Mesenchymal stem cell (in vitro differentiated cells and primary cell): ENCODE measurements around the gene EGLN3.

Source experiments
- DNase-seq: peaks from one replicate; pipeline ENCODE4 v3.0.0-alpha.2; 2013
- H2AFZ ChIP-seq: one replicate; pipeline ENCODE4 v1.6.1; 2013; ENCODE audit warnings: low read depth, mild to moderate bottlenecking, control low read depth, inconsistent platforms, low read length, moderate library complexity
- H2AK5ac ChIP-seq: 2 replicates; pipeline ENCODE4 v1.6.1; 2013; ENCODE audit warnings: low read length, moderate library complexity, mild to moderate bottlenecking, inconsistent platforms; ENCODE audit not compliant: severe bottlenecking
- H2BK120ac ChIP-seq: one replicate; pipeline ENCODE4 v1.6.1; 2013; ENCODE audit warnings: low read depth, mild to moderate bottlenecking, inconsistent platforms, low read length, moderate library complexity
- H2BK12ac ChIP-seq, 2 experiments: one replicate each; pipeline ENCODE4 v1.6.1; 2013; ENCODE audit warnings: inconsistent platforms in 2 of 2, low read length in 2 of 2, mild to moderate bottlenecking in 2 of 2, moderate library complexity in 2 of 2, control low read depth in 1 of 2
- H2BK15ac ChIP-seq: one replicate; pipeline ENCODE4 v1.6.1; 2013; ENCODE audit warnings: mild to moderate bottlenecking, low read depth, inconsistent platforms; ENCODE audit not compliant: poor library complexity, severe bottlenecking
- H2BK5ac ChIP-seq: 2 replicates; pipeline ENCODE4 v1.6.1; 2013; ENCODE audit warnings: low read depth, mild to moderate bottlenecking, low read length, control low read depth, inconsistent platforms; ENCODE audit not compliant: poor library complexity, severe bottlenecking
- H3K14ac ChIP-seq, 2 experiments: one replicate each; pipeline ENCODE4 v1.6.1; 2013; ENCODE audit warnings: inconsistent platforms in 2 of 2, low read length in 2 of 2, control low read depth in 1 of 2, mild to moderate bottlenecking in 1 of 2, moderate library complexity in 1 of 2
- H3K18ac ChIP-seq, 2 experiments: one replicate each; pipeline ENCODE4 v1.6.1; 2013; ENCODE audit warnings: inconsistent platforms in 2 of 2, low read length in 2 of 2, control low read depth in 1 of 2, low read depth in 1 of 2, mild to moderate bottlenecking in 1 of 2
- H3K23ac ChIP-seq, 2 experiments: one replicate each; pipeline ENCODE4 v1.6.1; 2013; ENCODE audit warnings: inconsistent platforms in 2 of 2, low read length in 2 of 2, mild to moderate bottlenecking in 2 of 2, moderate library complexity in 2 of 2, control low read depth in 1 of 2
- H3K27ac ChIP-seq: 2 replicates; pipeline ENCODE4 v1.5.1; 2013; ENCODE audit warnings: mild to moderate bottlenecking, moderate library complexity, low read length, control low read depth, inconsistent platforms; ENCODE audit not compliant: poor library complexity, severe bottlenecking
- H3K27me3 ChIP-seq, 2 experiments: 2 replicates each; pipeline versions ENCODE4 v1.6.1 to v1.7.0; 2013; ENCODE audit warnings: low read length in 2 of 2, mild to moderate bottlenecking in 2 of 2, moderate library complexity in 2 of 2, control low read depth in 1 of 2, inconsistent platforms in 1 of 2; ENCODE audit not compliant: control insufficient read depth in 1 of 2, insufficient read depth in 1 of 2
- H3K36me3 ChIP-seq, 2 experiments: 2 replicates each; pipeline versions ENCODE4 v1.6.1 to v1.7.0; 2013; ENCODE audit warnings: low read length in 2 of 2, control low read depth in 1 of 2, inconsistent platforms in 1 of 2, low read depth in 1 of 2, mild to moderate bottlenecking in 1 of 2; ENCODE audit not compliant: insufficient read depth in 2 of 2, control insufficient read depth in 1 of 2
- H3K4ac ChIP-seq, 2 experiments: one replicate each; pipeline ENCODE4 v1.6.1; 2013; ENCODE audit warnings: inconsistent platforms in 2 of 2, low read length in 2 of 2, mild to moderate bottlenecking in 2 of 2, moderate library complexity in 2 of 2, control low read depth in 1 of 2, low read depth in 1 of 2
- H3K4me1 ChIP-seq: 2 replicates; pipeline ENCODE4 v1.6.1; 2013; ENCODE audit warnings: low read depth, low read length, control low read depth; ENCODE audit not compliant: control insufficient read depth, insufficient read depth
- H3K4me2 ChIP-seq: 2 replicates; pipeline ENCODE4 v1.6.1; 2013; ENCODE audit warnings: low read length, mild to moderate bottlenecking, inconsistent platforms; ENCODE audit not compliant: poor library complexity, severe bottlenecking
- H3K4me3 ChIP-seq, 2 experiments: 2 replicates each; pipeline versions ENCODE4 v1.5.1 to v1.7.0; 2013; ENCODE audit warnings: low read length in 2 of 2, mild to moderate bottlenecking in 2 of 2, control low read depth in 1 of 2, low read depth in 1 of 2; ENCODE audit not compliant: insufficient read depth in 1 of 2
- H3K79me1 ChIP-seq: replicated peaks from 2 replicates; pipeline ENCODE4 v1.6.1; 2013; ENCODE audit warnings: mild to moderate bottlenecking, control low read depth, low read length, inconsistent platforms; ENCODE audit not compliant: poor library complexity, severe bottlenecking
- H3K9ac ChIP-seq: 2 replicates; pipeline ENCODE4 v1.7.0; 2013; ENCODE audit warnings: mild to moderate bottlenecking, low read length, moderate library complexity
- H3K9me3 ChIP-seq: 2 replicates; pipeline ENCODE4 v1.7.0; 2013; ENCODE audit warnings: mild to moderate bottlenecking, low read length; ENCODE audit not compliant: control insufficient read depth
- H4K8ac ChIP-seq: one replicate; pipeline ENCODE4 v1.6.1; 2013; ENCODE audit warnings: inconsistent platforms, mild to moderate bottlenecking, low read length, moderate library complexity
- H4K91ac ChIP-seq: one replicate; pipeline ENCODE4 v1.6.1; 2013; ENCODE audit warnings: mild to moderate bottlenecking, low read length, inconsistent platforms
- WGBS: methylation state at CpG from one replicate; pipeline ENCODE4 v1.1.7; 2013; ENCODE audit warnings: mixed read lengths; 5-methylcytosine and 5-hydroxymethylcytosine counted together

EGLN3 gene

DNA sequence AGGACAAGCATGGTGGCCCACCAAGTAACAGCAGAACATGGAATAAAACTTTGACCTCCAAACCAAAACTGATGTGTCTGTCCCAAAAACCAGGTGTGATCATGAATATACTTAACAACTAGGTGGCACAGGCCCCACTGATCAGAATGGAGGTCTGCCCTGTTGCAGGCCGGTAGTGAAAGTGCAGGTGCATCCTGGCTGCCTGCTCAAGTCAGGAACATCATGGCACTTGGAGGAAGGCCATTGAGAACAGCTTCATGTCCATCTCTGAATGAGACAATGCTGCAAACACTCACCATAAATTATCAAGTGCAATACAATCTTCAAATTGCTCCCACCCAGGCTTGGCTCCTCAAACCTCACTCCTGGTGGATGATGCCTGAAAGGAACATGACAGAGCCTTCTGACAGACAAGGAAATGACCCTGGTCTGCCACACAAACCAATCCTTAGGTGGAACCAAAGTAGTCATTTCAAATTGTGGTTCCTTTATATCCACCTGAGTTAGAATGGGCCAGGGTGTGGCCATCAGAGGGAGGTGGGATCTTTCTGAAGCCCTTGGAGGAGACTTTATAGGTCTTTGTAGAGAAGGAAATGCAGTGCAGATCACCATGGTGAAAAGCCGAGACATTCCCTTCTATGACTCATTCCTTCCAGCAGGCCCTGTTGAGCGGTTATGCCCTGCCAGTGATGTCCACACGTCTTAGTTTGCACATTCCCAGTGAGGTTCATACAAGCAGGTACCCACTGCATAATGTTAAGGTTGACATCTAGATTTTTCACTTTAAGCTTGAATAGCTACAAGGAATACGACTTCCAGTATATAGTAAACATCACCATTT is 36.0 kb downstream of the EGLN3 start:
- Histone ChIP-seq H2BK5ac (no peak overlapping the region), H3K9ac (no peak overlapping the region), H3K4me3 (no peak overlapping the region), H3K4ac (no peak overlapping the region), H3K27ac (no peak overlapping the region), H3K18ac (no peak overlapping the region), H2AFZ (no peak overlapping the region), H3K14ac (no peak overlapping the region), H3K27me3 (no peaks in the 10 kb centered on the region), H3K4me1 (peaks cover 3% of the 10 kb centered on the region), H3K9me3 (no peaks in the 10 kb centered on the region), H3K36me3 (no peaks in the 10 kb centered on the region), H3K79me1 (no peaks in the 10 kb centered on the region), H4K8ac (no peak overlapping the region), H4K91ac (no peak overlapping the region), H3K23ac (no peak overlapping the region), H3K4me2 (no peak overlapping the region), H2BK15ac (no peak overlapping the region), H2BK120ac (no peak overlapping the region), H2AK5ac (no peak overlapping the region), H2BK12ac (no peak overlapping the region)
- peak; percentile 85 for DNase-seq
- WGBS, result 25% methylated on average over 4 of the region's 5 CpGs

DNA sequence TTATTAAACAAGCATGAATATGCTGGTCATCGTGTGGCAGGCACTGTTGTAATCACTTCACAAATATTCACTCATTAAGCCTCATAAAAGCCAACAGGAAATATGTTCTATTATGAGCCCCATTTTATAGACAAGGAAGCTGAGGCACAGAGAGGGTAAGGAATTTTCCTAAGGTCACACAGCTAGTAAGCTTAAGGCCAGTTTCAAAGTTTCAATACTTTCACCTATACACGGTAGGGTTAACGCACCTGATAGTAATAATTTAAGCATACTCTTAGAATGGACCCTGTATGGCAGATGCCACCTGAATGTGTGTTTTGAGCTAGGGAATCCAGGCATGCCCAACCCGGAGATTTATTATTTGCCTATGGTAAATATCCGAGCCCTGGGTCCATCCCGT is 39.8 kb downstream of the EGLN3 start:
- 95% methylated on average over 6 of the region's 6 CpGs for WGBS
- H3K4me3 ChIP-seq, result no peak overlapping the region
- H2BK15ac ChIP-seq, result peak overlapping the region; percentile 57
- H3K14ac ChIP-seq, result no peak overlapping the region
- H3K27ac ChIP-seq, result no peak overlapping the region
- H4K91ac ChIP-seq, result no peak overlapping the region
- H2BK120ac ChIP-seq, result no peak overlapping the region
- no peak overlapping the region for H2BK5ac ChIP-seq
- H3K4ac ChIP-seq, result no peak overlapping the region
- H3K23ac ChIP-seq, result no peak overlapping the region
- no peaks in the 10 kb centered on the region for H3K9me3 ChIP-seq
- H2BK12ac ChIP-seq, result no peak overlapping the region
- no peak overlapping the region for H3K9ac ChIP-seq
- no peak overlapping the region for H3K18ac ChIP-seq
- H3K79me1 ChIP-seq, result no peaks in the 10 kb centered on the region
- no peak for DNase-seq
- no peak overlapping the region for H3K4me2 ChIP-seq
- H2AFZ ChIP-seq, result no peak overlapping the region
- H3K36me3 ChIP-seq, result no peaks in the 10 kb centered on the region
- H3K27me3 ChIP-seq, result peaks cover 0 to 5% of the 10 kb centered on the region in 2 experiments
- H4K8ac ChIP-seq, result no peak overlapping the region
- H2AK5ac ChIP-seq, result no peak overlapping the region
- peaks cover 7% of the 10 kb centered on the region for H3K4me1 ChIP-seq

DNA sequence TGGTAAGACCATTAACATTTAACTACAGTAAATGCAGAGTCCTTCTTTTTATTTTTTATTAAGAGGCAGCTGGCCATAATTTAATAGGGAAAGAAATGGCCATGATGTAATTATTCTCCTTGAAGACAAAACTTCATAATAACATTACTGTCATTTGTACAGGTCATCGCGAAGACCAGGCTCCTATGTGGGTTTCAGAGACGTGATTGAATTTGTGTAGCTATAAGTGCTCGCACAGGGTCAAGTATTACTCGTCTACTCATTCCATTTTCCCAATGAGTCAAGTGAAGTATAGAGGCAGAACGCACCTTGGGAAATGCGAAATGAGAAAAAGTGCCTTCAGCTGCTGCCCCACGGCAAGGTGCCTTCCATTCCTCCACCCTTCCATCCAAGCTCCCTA is 40.4 kb downstream of the EGLN3 start:
- Histone ChIP-seq H2BK120ac (no peak overlapping the region), H4K8ac (no peak overlapping the region), H4K91ac (no peak overlapping the region), H3K4ac (no peak overlapping the region), H2AFZ (no peak overlapping the region), H3K18ac (no peak overlapping the region), H3K9me3 (no peaks in the 10 kb centered on the region), H3K27me3 (peaks cover 0 to 5% of the 10 kb centered on the region in 2 experiments), H3K23ac (no peak overlapping the region), H3K4me1 (peaks cover 7% of the 10 kb centered on the region), H3K36me3 (no peaks in the 10 kb centered on the region), H3K14ac (no peak overlapping the region), H3K9ac (no peak overlapping the region), H3K79me1 (no peaks in the 10 kb centered on the region), H3K27ac (no peak overlapping the region), H2BK12ac (no peak overlapping the region), H3K4me3 (no peak overlapping the region), H2BK15ac (no peak overlapping the region), H3K4me2 (no peak overlapping the region), H2BK5ac (no peak overlapping the region), H2AK5ac (no peak overlapping the region)
- DNase-seq, result no peak
- WGBS, result 97% methylated on average over 8 of the region's 8 CpGs

- Histone ChIP-seq H3K14ac (no peak overlapping the region), H2BK12ac (no peak overlapping the region), H3K4me2 (no peak overlapping the region), H3K18ac (no peak overlapping the region), H2BK5ac (no peak overlapping the region), H2BK15ac (no peak overlapping the region), H3K4me3 (no peak overlapping the region), H2AK5ac (peak overlapping the region; percentile 23), H3K9me3 (no peaks in the 10 kb centered on the region), H3K36me3 (no peaks in the 10 kb centered on the region), H2AFZ (no peak overlapping the region), H2BK120ac (no peak overlapping the region), H4K8ac (no peak overlapping the region), H3K23ac (no peak overlapping the region), H3K79me1 (no peaks in the 10 kb centered on the region), H3K27ac (peak overlapping the region; percentile 12), H3K9ac (no peak overlapping the region), H3K4ac (no peak overlapping the region), H4K91ac (no peak overlapping the region), H3K27me3 (peaks cover 0 to 5% of the 10 kb centered on the region in 2 experiments), H3K4me1 (peaks cover 5% of the 10 kb centered on the region)
- no peak for DNase-seq
- 93% methylated on average over 6 of the region's 6 CpGs for WGBS
These were observed 41.3 kb downstream of the EGLN3 start for GRCh38 chr14:33909380-33910084.
